Astrocyte (in vitro differentiated cells and primary cell): ENCODE data around the gene UVSSA. TPM values are rescaled to one million over a fixed set of nuclear protein-coding genes. Genes with fewer than 3 reads are reported as not detected.

ENCODE experiments used
- DNase-seq: peaks from one replicate; pipeline ENCODE4 v3.0.0-alpha.2; 2010; ENCODE audit warnings: low read depth
- FAIRE-seq: peaks from 2 replicates; lab custom pipeline; 2011; peaks lifted over from hg19 to GRCh38; lab: Jason Lieb, UNC
- H2AFZ ChIP-seq: 2 replicates; pipeline ENCODE4 v1.6.0; 2012; ENCODE audit warnings: low read depth, low read length, inconsistent platforms
- H3K27ac ChIP-seq: 2 replicates; pipeline ENCODE4 v1.5.1; 2011; ENCODE audit warnings: low read depth, low read length, inconsistent platforms
- H3K27me3 ChIP-seq: 2 replicates; pipeline ENCODE4 v1.6.0; 2011; ENCODE audit warnings: low read length, inconsistent platforms; ENCODE audit not compliant: insufficient read depth
- H3K36me3 ChIP-seq: 2 replicates; pipeline ENCODE4 v1.5.1; 2011; ENCODE audit warnings: low read length, inconsistent platforms; ENCODE audit not compliant: insufficient read depth
- H3K4me1 ChIP-seq: 2 replicates; pipeline ENCODE4 v1.5.1; 2011; ENCODE audit warnings: low read length, inconsistent platforms; ENCODE audit not compliant: insufficient read depth
- H3K4me2 ChIP-seq: 2 replicates; pipeline ENCODE4 v1.6.0; 2012; ENCODE audit warnings: low read length, inconsistent platforms
- H3K4me3 ChIP-seq: 2 replicates; pipeline ENCODE4 v1.5.1; 2011; ENCODE audit warnings: low read depth, mild to moderate bottlenecking, low read length, inconsistent platforms; ENCODE audit not compliant: insufficient read depth
- H3K79me2 ChIP-seq: 2 replicates; pipeline ENCODE4 v1.6.0; 2012; ENCODE audit warnings: mild to moderate bottlenecking, low read length, inconsistent platforms; ENCODE audit not compliant: insufficient read depth
- H3K9ac ChIP-seq: 2 replicates; pipeline ENCODE4 v1.6.0; 2012; ENCODE audit warnings: mild to moderate bottlenecking, low read length, inconsistent platforms
- H3K9me3 ChIP-seq: 2 replicates; pipeline ENCODE4 v1.5.1; 2012; ENCODE audit warnings: low read depth, mild to moderate bottlenecking, low read length, inconsistent platforms; ENCODE audit not compliant: insufficient read depth
- H4K20me1 ChIP-seq: 2 replicates; pipeline ENCODE4 v1.6.0; 2012; ENCODE audit warnings: low read length, inconsistent platforms; ENCODE audit not compliant: insufficient read depth
- H3K27ac Mint-ChIP-seq: one replicate; pipeline ENCODE4 v1.8.0; 2021; ENCODE audit warnings: mild to moderate bottlenecking, mixed read lengths; ENCODE audit not compliant: unreplicated experiment
- H3K27me3 Mint-ChIP-seq: one replicate; pipeline ENCODE4 v1.8.0; 2021; ENCODE audit warnings: low read depth, mixed read lengths; ENCODE audit not compliant: unreplicated experiment
- H3K36me3 Mint-ChIP-seq: one replicate; pipeline ENCODE4 v1.8.0; 2021; ENCODE audit warnings: low read depth, mixed read lengths; ENCODE audit not compliant: unreplicated experiment
- H3K4me1 Mint-ChIP-seq: one replicate; pipeline ENCODE4 v1.8.0; 2021; ENCODE audit warnings: low read depth, mixed read lengths; ENCODE audit not compliant: unreplicated experiment
- H3K4me3 Mint-ChIP-seq: one replicate; pipeline ENCODE4 v1.8.0; 2021; ENCODE audit warnings: mild to moderate bottlenecking, moderate library complexity, mixed read lengths; ENCODE audit not compliant: unreplicated experiment
- H3K9me3 Mint-ChIP-seq: one replicate; pipeline ENCODE4 v1.8.0; 2021; ENCODE audit warnings: mild to moderate bottlenecking, mixed read lengths; ENCODE audit not compliant: unreplicated experiment
- CTCF ChIP-seq: IDR thresholded peaks from 2 replicates; pipeline ENCODE4 v1.5.1; 2011; ENCODE audit warnings: low read depth, mild to moderate bottlenecking, inconsistent platforms, low read length, moderate library complexity; ENCODE audit not compliant: insufficient read depth
- EZH2 ChIP-seq: IDR thresholded peaks from 2 replicates; pipeline ENCODE4 v1.6.1; 2012; ENCODE audit warnings: mild to moderate bottlenecking, low read length, inconsistent platforms; ENCODE audit not compliant: insufficient read depth
- total RNA-seq: library from RNA; stranded (reverse); gene quantifications from 2 replicates; pipeline ENCODE4 v1.2.1, GENCODE V29; 2021

The UVSSA gene
- total RNA-seq, 1 donor from 2014 or later: 14.8 TPM

- Histone ChIP-seq H3K36me3 (no peaks in the 10 kb centered on the region), H2AFZ (no peak overlapping the region), H3K4me1 (no peaks in the 10 kb centered on the region), H3K79me2 (no peaks in the 10 kb centered on the region), H3K9ac (no peak overlapping the region), H3K4me3 (no peak overlapping the region), H3K27me3 (no peaks in the 10 kb centered on the region), H3K4me2 (no peak overlapping the region), H3K9me3 (no peaks in the 10 kb centered on the region), H4K20me1 (no peaks in the 10 kb centered on the region), H3K27ac (no peak overlapping the region)
- FAIRE-seq (no peak), DNase-seq (no peak)
- Mint-ChIP-seq H3K27ac (no peak overlapping the region), H3K36me3 (peaks cover 15% of the 10 kb centered on the region), H3K9me3 (peaks cover 2% of the 10 kb centered on the region), H3K4me1 (no peaks in the 10 kb centered on the region), H3K4me3 (no peak overlapping the region), H3K27me3 (no peaks in the 10 kb centered on the region)
- TF ChIP-seq EZH2 (no peak), CTCF (no peak)
Measured at GRCh38 chr4:1377606-1378261, 30.7 kb downstream of the UVSSA start.

GRCh38 chr4:1378559-1379231 is 31.7 kb downstream of the UVSSA start:
- Mint-ChIP-seq H3K9me3 (no peaks in the 10 kb centered on the region), H3K4me1 (no peaks in the 10 kb centered on the region), H3K27me3 (no peaks in the 10 kb centered on the region), H3K4me3 (no peak overlapping the region), H3K36me3 (peaks cover 6% of the 10 kb centered on the region), H3K27ac (no peak overlapping the region)
- no peak overlapping the region for H3K4me3 ChIP-seq
- DNase-seq (no peak), FAIRE-seq (no peak)
- no peak overlapping the region for H3K4me2 ChIP-seq
- H3K9me3 ChIP-seq: no peaks in the 10 kb centered on the region
- H3K4me1 ChIP-seq: no peaks in the 10 kb centered on the region
- no peaks in the 10 kb centered on the region for H3K79me2 ChIP-seq
- TF ChIP-seq EZH2 (no peak), CTCF (no peak)
- H3K36me3 ChIP-seq: no peaks in the 10 kb centered on the region
- no peak overlapping the region for H2AFZ ChIP-seq
- H3K9ac ChIP-seq: no peak overlapping the region
- H4K20me1 ChIP-seq: no peaks in the 10 kb centered on the region
- H3K27me3 ChIP-seq: no peaks in the 10 kb centered on the region
- H3K27ac ChIP-seq: no peak overlapping the region

- no peaks in the 10 kb centered on the region for H3K79me2 ChIP-seq
- DNase-seq (no peak), FAIRE-seq (no peak)
- no peak overlapping the region for H3K27ac ChIP-seq
- Mint-ChIP-seq H3K4me1 (no peaks in the 10 kb centered on the region), H3K27me3 (no peaks in the 10 kb centered on the region), H3K27ac (no peak overlapping the region), H3K4me3 (no peak overlapping the region), H3K36me3 (peaks cover 3% of the 10 kb centered on the region), H3K9me3 (no peaks in the 10 kb centered on the region)
- TF ChIP-seq CTCF (no peak), EZH2 (no peak)
- H3K9ac ChIP-seq: no peak overlapping the region
- no peaks in the 10 kb centered on the region for H3K4me1 ChIP-seq
- no peak overlapping the region for H3K4me2 ChIP-seq
- H3K4me3 ChIP-seq: no peak overlapping the region
- no peak overlapping the region for H2AFZ ChIP-seq
- no peaks in the 10 kb centered on the region for H4K20me1 ChIP-seq
- no peaks in the 10 kb centered on the region for H3K36me3 ChIP-seq
- no peaks in the 10 kb centered on the region for H3K27me3 ChIP-seq
- H3K9me3 ChIP-seq: no peaks in the 10 kb centered on the region
Measured at GRCh38 chr4:1379351-1379781, 32.4 kb downstream of the UVSSA start.
